ENCODE data around the gene BPIFA1.

GRCh38 chr20:33282196-33282934 is 46.6 kb downstream of the BPIFA1 start:
- TF ChIP-seq CTCF (IDR thresholded peaks at IDR 0.05; ENCODE audit: insufficient read depth, low read length) (no peak), GABPA (IDR thresholded peaks at IDR 0.05; ENCODE audit: low read depth) (no peak), POLR2AphosphoS5 (IDR thresholded peaks at IDR 0.05; ENCODE audit: low read depth) (no peak), SPI1 (IDR thresholded peaks at IDR 0.05; ENCODE audit: borderline replicate concordance, low read depth) (no peak), REST (IDR thresholded peaks at IDR 0.05; ENCODE audit: insufficient replicate concordance, low read depth) (no peak)
